Naive thymus-derived CD4-positive, alpha-beta T cell (primary cell): Measurements from ENCODE around the gene SNRPD2. TPM values are rescaled to one million over a fixed set of nuclear protein-coding genes. Genes with fewer than 3 reads are reported as not detected.

ENCODE experiments used
- ATAC-seq: fragments of 150-1000 bp; cut with Tn5 transposase; 2 replicates; pipeline ENCODE4 v1.10.0; 2021; ENCODE audit warnings: mild to moderate bottlenecking, moderate library complexity
- CTCF ChIA-PET: fragments of 350-600 bp; sonication (Branson Sonifier 250); formaldehyde crosslinking; loops from one replicate; lab custom pipeline; 2021; ENCODE audit warnings: antibody characterized with exemption; lab: Charles Lee
- POLR2A ChIA-PET: fragments of 350-600 bp; sonication (Branson Sonifier 250); formaldehyde crosslinking; loops from one replicate; lab custom pipeline; 2021; ENCODE audit warnings: antibody characterized with exemption, inconsistent platforms; lab: Charles Lee
- DNase-seq, 9 donors: peaks; one replicate each; pipeline versions ENCODE4 v3.0.0 to v3.0.0-alpha.2; 2020 to 2022; ENCODE audit warnings: mixed read lengths in 1 of 9
- H3K27ac ChIP-seq: one replicate; pipeline ENCODE4 v1.7.0; 2013; ENCODE audit warnings: mild to moderate bottlenecking, low read depth, low read length, moderate library complexity
- H3K27me3 ChIP-seq, 2 donors: one replicate each; pipeline ENCODE4 v1.7.0; 2013; ENCODE audit warnings: low read length in 2 of 2, mild to moderate bottlenecking in 2 of 2, moderate library complexity in 2 of 2; ENCODE audit not compliant: control insufficient read depth in 2 of 2, insufficient read depth in 2 of 2
- H3K36me3 ChIP-seq, 3 experiments: 1 replicate in 2 of 3; 2 replicates in 1 of 3; pipeline ENCODE4 v1.7.0; 2013; ENCODE audit warnings: low read length in 3 of 3, mild to moderate bottlenecking in 3 of 3, moderate library complexity in 1 of 3; ENCODE audit not compliant: insufficient read depth in 3 of 3, control insufficient read depth in 2 of 3
- H3K4me1 ChIP-seq, 2 donors: one replicate each; pipeline ENCODE4 v1.7.0; 2013; ENCODE audit warnings: low read length in 2 of 2, mild to moderate bottlenecking in 2 of 2, moderate library complexity in 1 of 2; ENCODE audit not compliant: control insufficient read depth in 2 of 2, insufficient read depth in 2 of 2
- H3K4me3 ChIP-seq: 2 replicates; pipeline ENCODE4 v1.7.0; 2013; ENCODE audit warnings: mild to moderate bottlenecking, low read length
- H3K9me3 ChIP-seq, 3 experiments: 1 replicate in 2 of 3; 2 replicates in 1 of 3; pipeline ENCODE4 v1.7.0; 2013; ENCODE audit warnings: low read length in 3 of 3; ENCODE audit not compliant: control insufficient read depth in 2 of 3
- H3K27ac Mint-ChIP-seq, 9 donors: one replicate each; pipeline ENCODE4 v1.8.0; 2020 to 2022; ENCODE audit warnings: mixed read lengths in 9 of 9, mild to moderate bottlenecking in 8 of 9, moderate library complexity in 5 of 9, inconsistent platforms in 2 of 9
- H3K27me3 Mint-ChIP-seq, 5 donors: one replicate each; pipeline ENCODE4 v1.8.0; 2021 to 2022; ENCODE audit warnings: mixed read lengths in 5 of 5, mild to moderate bottlenecking in 1 of 5
- H3K36me3 Mint-ChIP-seq, 5 donors: one replicate each; pipeline ENCODE4 v1.8.0; 2020 to 2022; ENCODE audit warnings: mixed read lengths in 5 of 5, mild to moderate bottlenecking in 3 of 5, inconsistent platforms in 1 of 5
- H3K4me1 Mint-ChIP-seq, 7 donors: one replicate each; pipeline ENCODE4 v1.8.0; 2020 to 2022; ENCODE audit warnings: mixed read lengths in 7 of 7, mild to moderate bottlenecking in 3 of 7, inconsistent platforms in 1 of 7
- H3K4me3 Mint-ChIP-seq, 10 donors: one replicate each; pipeline ENCODE4 v1.8.0; 2020 to 2022; ENCODE audit warnings: mild to moderate bottlenecking in 10 of 10, mixed read lengths in 10 of 10, moderate library complexity in 6 of 10, inconsistent platforms in 2 of 10
- H3K9me3 Mint-ChIP-seq, 11 donors: one replicate each; pipeline ENCODE4 v1.8.0; 2020 to 2022; ENCODE audit warnings: mixed read lengths in 11 of 11, mild to moderate bottlenecking in 4 of 11, inconsistent platforms in 1 of 11, moderate library complexity in 1 of 11
- intact Hi-C, 2 donors: fragments of 100-400 bp; cut with micrococcal nuclease; formaldehyde crosslinking; loops; one replicate each; pipeline ENCODE4 v1.15.1; 2023
- polyA plus RNA-seq, 2 donors: library from polyadenylated mRNA; unstranded; fragments of 300-500 nt; fragmentation: Illumina TruSeq; gene quantifications; one replicate each; pipeline ENCODE4 v1.2.3, GENCODE V29; 2021
- total RNA-seq, 6 experiments: library from RNA in 5 of 6; stranded (reverse) in 5 of 6; gene quantifications; 1 replicate in 5 of 6; 2 replicates in 1 of 6; pipeline ENCODE4 v1.2.3 and lab custom pipeline; 2021 to 2026

The SNRPD2 gene
- total and polyA plus RNA-seq, 7 experiments from 2014 or later, result 301 to 1,262 (median 431) TPM

- POLR2A ChIA-PET, result interaction anchor here (0.6 to 5.1 kb wide), 13 partner anchors 9 to 311 kb away, joined by 3 to 29 read pairs (median 6); partner anchors contain the start of genes DMWD, FBXO46, IRF2BP1 and MYPOP
- ATAC-seq (no peak), DNase-seq (peak in 5 of 9 donors; percentile 25 to 43 (median 26))
- CTCF ChIA-PET, result interaction anchor here (0.8 to 4.7 kb wide), 6 partner anchors 14 to 231 kb away, joined by 3 to 33 read pairs (median 6); partner anchors contain the start of genes FBXO46, QPCTL, SIX5 and SNRPD2
- Histone ChIP-seq H3K27me3 (no peaks in the 10 kb centered on the region), H3K9me3 (no peaks in the 10 kb centered on the region), H3K4me1 (peaks cover 17 to 26% of the 10 kb centered on the region in 2 donors), H3K27ac (peak overlapping the region; percentile 89), H3K36me3 (peaks cover 0 to 23% (median 0%) of the 10 kb centered on the region in 3 experiments), H3K4me3 (peak overlapping the region; percentile 80)
- peak overlapping the region; percentile 88 to 97 (median 96) for H3K27ac Mint-ChIP-seq
- no peaks in the 10 kb centered on the region for H3K9me3 Mint-ChIP-seq
- H3K27me3 Mint-ChIP-seq, result no peaks in the 10 kb centered on the region
- H3K36me3 Mint-ChIP-seq, result peaks cover 0 to 20% (median 8%) of the 10 kb centered on the region in 5 donors
- peaks cover 26 to 52% (median 38%) of the 10 kb centered on the region in 7 donors for H3K4me1 Mint-ChIP-seq
- intact Hi-C loops, result loop anchor here (1.0 to 10.0 kb wide), 17 partner anchors 14 to 1558 kb away; partner anchors contain the start of genes CCDC61 (in 2 of the 2), FBXO46 (in 2 of the 2), IRF2BP1 (in 2 of the 2) and OPA3 (in 2 of the 2)
- peak overlapping the region; percentile 89 to 99 (median 95) for H3K4me3 Mint-ChIP-seq
Observed at GRCh38 chr19:45716359-45717130, 24.8 kb upstream of the SNRPD2 start.

GRCh38 chr19:45715139-45715538 lies 23.4 kb upstream of the SNRPD2 start:
- Histone ChIP-seq H3K36me3 (peaks cover 0 to 28% (median 0%) of the 10 kb centered on the region in 3 experiments), H3K4me3 (no peak overlapping the region), H3K4me1 (peaks cover 17 to 26% of the 10 kb centered on the region in 2 donors), H3K27ac (no peak overlapping the region), H3K9me3 (no peaks in the 10 kb centered on the region), H3K27me3 (no peaks in the 10 kb centered on the region)
- DNase-seq (no peak), ATAC-seq (no peak)
- no peaks in the 10 kb centered on the region for H3K9me3 Mint-ChIP-seq
- peak overlapping the region in 6 of 9 donors; percentile 19 to 91 (median 33) for H3K27ac Mint-ChIP-seq
- ChIA-PET POLR2A (interaction anchor here (0.6 to 1.1 kb wide), 5 partner anchors 10 to 54 kb away, joined by 3 to 9 read pairs (median 4); no protein-coding TSS in a partner anchor), CTCF (interaction anchor here (1.2 to 4.7 kb wide), 2 partner anchors 22 to 64 kb away, joined by 3 to 33 read pairs; partner anchors contain the start of genes QPCTL and SNRPD2)
- H3K4me1 Mint-ChIP-seq, result peaks cover 33 to 63% (median 44%) of the 10 kb centered on the region in 7 donors
- no peaks in the 10 kb centered on the region for H3K27me3 Mint-ChIP-seq
- peaks cover 0 to 16% (median 8%) of the 10 kb centered on the region in 5 donors for H3K36me3 Mint-ChIP-seq
- intact Hi-C loops, result loop anchor here (5.0 to 10.0 kb wide), 2 partner anchors 52 to 1560 kb away; partner anchors contain the start of genes INAFM1 (in 1 of the 2) and SIX5 (in 1 of the 2)
- peak overlapping the region in 7 of 10 donors; percentile 5 to 95 (median 25) for H3K4me3 Mint-ChIP-seq

- H3K27ac Mint-ChIP-seq, result no peak overlapping the region
- no peak overlapping the region for H3K4me3 Mint-ChIP-seq
Observed at GRCh38 chr19:45713141-45713540, 21.4 kb upstream of the SNRPD2 start.

GRCh38 chr19:45712699-45713067 lies 20.9 kb upstream of the SNRPD2 start:
- DNase-seq, result no peak
- intact Hi-C loops, result loop anchor here in 1 of 2 donors (10.0 kb wide), 1 partner anchor 1562 kb away; the partner anchor contains the start of gene INAFM1
- H3K4me1 Mint-ChIP-seq, result peaks cover 26 to 56% (median 34%) of the 10 kb centered on the region in 7 donors
- no peak overlapping the region for H3K27ac ChIP-seq
- no peak overlapping the region for H3K4me3 Mint-ChIP-seq
- H3K36me3 Mint-ChIP-seq, result peaks cover 0 to 9% (median 3%) of the 10 kb centered on the region in 5 donors
- peaks cover 0 to 28% (median 0%) of the 10 kb centered on the region in 3 experiments for H3K36me3 ChIP-seq
- H3K27ac Mint-ChIP-seq, result no peak overlapping the region
- no peak for ATAC-seq
- no peaks in the 10 kb centered on the region for H3K9me3 ChIP-seq
- no peaks in the 10 kb centered on the region for H3K9me3 Mint-ChIP-seq
- H3K27me3 ChIP-seq, result no peaks in the 10 kb centered on the region
- H3K27me3 Mint-ChIP-seq, result no peaks in the 10 kb centered on the region
- ChIA-PET CTCF (interaction anchor here (0.6 kb wide), 1 partner anchor 8 kb away, joined by 3 read pairs; no protein-coding TSS in a partner anchor), POLR2A (interaction anchor here (1.0 kb wide), 1 partner anchor 17 kb away, joined by 3 read pairs; no protein-coding TSS in a partner anchor)
- H3K4me1 ChIP-seq, result peaks cover 7 to 16% of the 10 kb centered on the region in 2 donors
- no peak overlapping the region for H3K4me3 ChIP-seq

More at GRCh38 chr19:45713141-45713540, 21.4 kb upstream of the SNRPD2 start:
- peaks cover 0 to 9% (median 3%) of the 10 kb centered on the region in 5 donors for H3K36me3 Mint-ChIP-seq
- H3K27me3 ChIP-seq, result no peaks in the 10 kb centered on the region
- H3K36me3 ChIP-seq, result peaks cover 0 to 28% (median 0%) of the 10 kb centered on the region in 3 experiments
- no peak for DNase-seq
- H3K4me1 ChIP-seq, result peaks cover 12 to 21% of the 10 kb centered on the region in 2 donors
- CTCF ChIA-PET, result interaction anchor here (0.6 to 1.2 kb wide), 3 partner anchors 9 to 85 kb away, joined by 3 to 6 read pairs (median 5); no protein-coding TSS in a partner anchor
- ATAC-seq, result no peak
- H3K27ac ChIP-seq, result no peak overlapping the region
- intact Hi-C loops, result loop anchor here in 1 of 2 donors (10.0 kb wide), 1 partner anchor 1562 kb away; the partner anchor contains the start of gene INAFM1
- H3K4me1 Mint-ChIP-seq, result peaks cover 26 to 57% (median 37%) of the 10 kb centered on the region in 7 donors
- H3K27me3 Mint-ChIP-seq, result no peaks in the 10 kb centered on the region
- H3K9me3 ChIP-seq, result no peaks in the 10 kb centered on the region
- no peak overlapping the region for H3K4me3 ChIP-seq
- no peaks in the 10 kb centered on the region for H3K9me3 Mint-ChIP-seq
- POLR2A ChIA-PET, result interaction anchor here (1.4 kb wide), 1 partner anchor 32 kb away, joined by 3 read pairs; no protein-coding TSS in a partner anchor

GRCh38 chr19:45711851-45712698 lies 20.3 kb upstream of the SNRPD2 start:
- Histone ChIP-seq H3K27ac (no peak overlapping the region), H3K27me3 (no peaks in the 10 kb centered on the region), H3K9me3 (no peaks in the 10 kb centered on the region), H3K36me3 (peaks cover 0 to 28% (median 0%) of the 10 kb centered on the region in 3 experiments), H3K4me3 (no peak overlapping the region), H3K4me1 (peaks cover 7 to 16% of the 10 kb centered on the region in 2 donors)
- no peak overlapping the region for H3K27ac Mint-ChIP-seq
- ATAC-seq (no peak), DNase-seq (no peak)
- peaks cover 0 to 7% (median 3%) of the 10 kb centered on the region in 5 donors for H3K36me3 Mint-ChIP-seq
- intact Hi-C loops, result loop anchor here in 1 of 2 donors (10.0 kb wide), 1 partner anchor 1563 kb away; the partner anchor contains the start of gene INAFM1
- H3K9me3 Mint-ChIP-seq, result no peaks in the 10 kb centered on the region
- no peaks in the 10 kb centered on the region for H3K27me3 Mint-ChIP-seq
- ChIA-PET CTCF (interaction anchor here (0.6 kb wide), 1 partner anchor 7 kb away, joined by 3 read pairs; no protein-coding TSS in a partner anchor), POLR2A (interaction anchor here (1.0 kb wide), 1 partner anchor 16 kb away, joined by 3 read pairs; no protein-coding TSS in a partner anchor)
- no peak overlapping the region for H3K4me3 Mint-ChIP-seq
- peaks cover 22 to 55% (median 30%) of the 10 kb centered on the region in 7 donors for H3K4me1 Mint-ChIP-seq
